H1 (cell line): Measurements from ENCODE around the gene CRTAC1. TPM values are rescaled to one million over a fixed set of nuclear protein-coding genes. Genes with fewer than 3 reads are reported as not detected.

Source experiments
- CTCF ChIA-PET: fragments of 300-600 bp; sonication (Branson Sonifier 250); formaldehyde crosslinking; loops from one replicate; lab custom pipeline; 2021; ENCODE audit not compliant: partially characterized antibody; lab: Charles Lee
- POLR2A ChIA-PET: fragments of 300-600 bp; sonication (Branson Sonifier 250); formaldehyde crosslinking; loops from one replicate; lab custom pipeline; 2021; ENCODE audit warnings: inconsistent platforms; ENCODE audit not compliant: partially characterized antibody; lab: Charles Lee
- DNase-seq, 2 experiments: peaks; one replicate each; pipeline versions ENCODE4 v3.0.0 to v3.0.0-alpha.2; 2010 to 2022; ENCODE audit warnings: low spot score in 2 of 2, low read depth in 1 of 2, mixed read lengths in 1 of 2
- FAIRE-seq: peaks from 2 replicates; lab custom pipeline; 2011; peaks lifted over from hg19 to GRCh38; lab: Jason Lieb, UNC
- H2AFZ ChIP-seq: 2 replicates; pipeline ENCODE4 v1.8.1; 2012; ENCODE audit warnings: low read length, inconsistent platforms
- H2AK5ac ChIP-seq: 2 replicates; pipeline ENCODE4 v1.6.1; 2013; ENCODE audit warnings: low read depth, low read length
- H2BK120ac ChIP-seq: replicated peaks from 2 replicates; pipeline ENCODE3; 2013; ENCODE audit warnings: low read depth, low read length, inconsistent platforms
- H2BK12ac ChIP-seq: 2 replicates; pipeline ENCODE4 v1.6.1; 2013; ENCODE audit warnings: low read depth, low read length
- H2BK15ac ChIP-seq: 2 replicates; pipeline ENCODE4 v1.6.1; 2013; ENCODE audit warnings: low read length
- H2BK20ac ChIP-seq: 2 replicates; pipeline ENCODE4 v1.6.1; 2013; ENCODE audit warnings: low read length
- H2BK5ac ChIP-seq: 2 replicates; pipeline ENCODE4 v1.6.1; 2013; ENCODE audit warnings: low read depth, low read length
- H3K14ac ChIP-seq: 2 replicates; pipeline ENCODE4 v1.6.1; 2013; ENCODE audit warnings: inconsistent platforms; ENCODE audit not compliant: insufficient read length
- H3K18ac ChIP-seq: 2 replicates; pipeline ENCODE4 v1.6.1; 2013; ENCODE audit warnings: low read length; ENCODE audit errors: extremely low read depth
- H3K23ac ChIP-seq: 2 replicates; pipeline ENCODE4 v1.6.1; 2013; ENCODE audit warnings: inconsistent platforms; ENCODE audit not compliant: insufficient read length
- H3K23me2 ChIP-seq: 2 replicates; pipeline ENCODE4 v1.6.1; 2013; ENCODE audit warnings: low read depth, low read length
- H3K27ac ChIP-seq: 2 replicates; pipeline ENCODE4 v1.6.1; 2011; ENCODE audit warnings: low read depth, low read length, inconsistent platforms
- H3K27me3 ChIP-seq, 4 experiments: replicated peaks in 1 of 4; 1 replicate in 1 of 4; 2 replicates in 3 of 4; pipeline versions ENCODE4 v1.6.1 to v1.8.1; 2011 to 2013; ENCODE audit warnings: low read length in 3 of 4, mild to moderate bottlenecking in 3 of 4, inconsistent platforms in 2 of 4, mixed read lengths in 2 of 4, moderate library complexity in 1 of 4; ENCODE audit not compliant: control insufficient read depth in 3 of 4, insufficient read depth in 3 of 4; ENCODE audit errors: extremely low read depth in 1 of 4
- H3K36me3 ChIP-seq, 4 experiments: 2 replicates each; pipeline versions ENCODE4 v1.6.1 to v1.8.1; 2011 to 2013; ENCODE audit warnings: mild to moderate bottlenecking in 4 of 4, low read length in 3 of 4, moderate library complexity in 2 of 4, control low read depth in 1 of 4, inconsistent platforms in 1 of 4; ENCODE audit not compliant: insufficient read depth in 4 of 4, control insufficient read depth in 2 of 4
- H3K4ac ChIP-seq: replicated peaks from 2 replicates; pipeline ENCODE3; 2013; ENCODE audit warnings: low read length, low read depth, mixed read lengths, inconsistent platforms; ENCODE audit not compliant: insufficient read length
- H3K4me1 ChIP-seq, 4 experiments: replicated peaks in 1 of 4; 1 replicate in 1 of 4; 2 replicates in 3 of 4; pipeline versions ENCODE4 v1.6.1 to v1.8.1; 2011 to 2013; ENCODE audit warnings: low read length in 3 of 4, inconsistent platforms in 2 of 4, mixed read lengths in 1 of 4; ENCODE audit not compliant: insufficient read depth in 4 of 4, control insufficient read depth in 3 of 4
- H3K4me2 ChIP-seq, 2 experiments: 2 replicates each; pipeline versions ENCODE4 v1.6.1 to v1.8.1; 2011 to 2013; ENCODE audit warnings: low read depth in 2 of 2, low read length in 2 of 2, control low read depth in 1 of 2, inconsistent platforms in 1 of 2, mild to moderate bottlenecking in 1 of 2; ENCODE audit not compliant: insufficient read depth in 1 of 2
- H3K4me3 ChIP-seq, 4 experiments: fragments of 200-600, 300-600 bp in 1 of 4; sonication (generic), shearing (Covaris generic), sonication (Bioruptor Twin) in 1 of 4; 2 replicates each; pipeline versions ENCODE4 v1.5.1 to v1.8.1; 2011 to 2016; ENCODE audit warnings: low read length in 4 of 4, low read depth in 3 of 4, control low read depth in 2 of 4, inconsistent platforms in 2 of 4, mild to moderate bottlenecking in 2 of 4, mixed read lengths in 1 of 4, moderate library complexity in 1 of 4; ENCODE audit not compliant: insufficient read depth in 2 of 4; ENCODE audit errors: extremely low read depth in 1 of 4
- H3K56ac ChIP-seq: replicated peaks from 2 replicates; pipeline ENCODE3; 2013; ENCODE audit warnings: low read depth, mild to moderate bottlenecking, mixed read lengths, low read length, inconsistent platforms; ENCODE audit not compliant: insufficient read length
- H3K79me1 ChIP-seq: 2 replicates; pipeline ENCODE4 v1.6.1; 2013; ENCODE audit warnings: low read depth, low read length, control low read depth
- H3K79me2 ChIP-seq, 2 experiments: 2 replicates each; pipeline versions ENCODE4 v1.6.1 to v1.8.1; 2012 to 2013; ENCODE audit warnings: low read length in 2 of 2, mild to moderate bottlenecking in 2 of 2, inconsistent platforms in 1 of 2; ENCODE audit not compliant: insufficient read depth in 2 of 2, control insufficient read depth in 1 of 2
- H3K9ac ChIP-seq, 4 experiments: replicated peaks in 1 of 4; 1 replicate in 1 of 4; 2 replicates in 3 of 4; pipeline versions ENCODE4 v1.6.1 to v1.8.1; 2011 to 2013; ENCODE audit warnings: low read depth in 3 of 4, low read length in 3 of 4, control low read depth in 2 of 4, mild to moderate bottlenecking in 2 of 4, moderate library complexity in 2 of 4, inconsistent platforms in 1 of 4; ENCODE audit errors: extremely low read depth in 1 of 4
- H3K9me3 ChIP-seq, 2 experiments: 2 replicates each; pipeline versions ENCODE4 v1.6.1 to v1.8.1; 2012 to 2013; ENCODE audit warnings: mild to moderate bottlenecking in 2 of 2, moderate library complexity in 2 of 2, control low read depth in 1 of 2, inconsistent platforms in 1 of 2, low read depth in 1 of 2, low read length in 1 of 2, mixed read lengths in 1 of 2; ENCODE audit not compliant: insufficient read depth in 2 of 2
- H4K20me1 ChIP-seq, 2 experiments: replicated peaks in 1 of 2; 2 replicates each; pipeline versions ENCODE3 to v1.8.1; 2011 to 2013; ENCODE audit warnings: inconsistent platforms in 2 of 2, low read length in 2 of 2, mild to moderate bottlenecking in 1 of 2; ENCODE audit not compliant: insufficient read depth in 2 of 2, control insufficient read depth in 1 of 2
- H4K5ac ChIP-seq: 2 replicates; pipeline ENCODE4 v1.6.1; 2013; ENCODE audit warnings: low read length, low read depth, mixed read lengths, inconsistent platforms; ENCODE audit not compliant: insufficient read length
- H4K8ac ChIP-seq: 2 replicates; pipeline ENCODE4 v1.8.0; 2013; ENCODE audit warnings: mild to moderate bottlenecking, moderate library complexity, low read length, inconsistent platforms; ENCODE audit not compliant: insufficient read depth; ENCODE audit errors: extremely low read depth
- H4K91ac ChIP-seq: replicated peaks from 2 replicates; pipeline ENCODE3; 2013; ENCODE audit warnings: low read length, mixed read lengths, inconsistent platforms; ENCODE audit not compliant: insufficient read length
- CEBPB ChIP-seq: IDR thresholded peaks from 2 replicates; pipeline ENCODE4 v1.6.1; 2012; ENCODE audit warnings: low read depth, low read length
- SIRT6 ChIP-seq: IDR thresholded peaks from one replicate; pipeline ENCODE4 v1.7.1; 2012; ENCODE audit warnings: low read length, inconsistent platforms
- ZNF274 ChIP-seq: IDR thresholded peaks from 2 replicates; pipeline ENCODE4 v1.7.0; 2012; ENCODE audit warnings: low read length, borderline replicate concordance; ENCODE audit errors: extremely low read depth
- WGBS, 2 experiments: shearing (Covaris generic) in 1 of 2; methylation state at CpG; one replicate each; pipeline versions ENCODE4 v1.1.6 to v1.1.7; 2013 to 2015; ENCODE audit warnings: low lambda C conversion rate in 2 of 2, mixed read lengths in 2 of 2, inconsistent platforms in 1 of 2, low coverage in 1 of 2, missing lambda C conversion rate in 1 of 2; ENCODE audit not compliant: insufficient replicate concordance in 2 of 2, insufficient coverage in 1 of 2, insufficient read length in 1 of 2; ENCODE audit errors: extremely low coverage in 1 of 2, missing lambda C conversion rate in 1 of 2; 5-methylcytosine and 5-hydroxymethylcytosine counted together
- polyA plus RNA-seq, 7 experiments: library from polyadenylated mRNA; depleted of rRNA in 3 of 7; stranded (reverse) in 5 of 7; unstranded in 2 of 7; fragments of >200 nt in 5 of 7; fragments of 200-250 nt in 2 of 7; gene quantifications; 1 replicate in 5 of 7; 2 replicates in 1 of 7; 4 replicates in 1 of 7; pipeline versions ENCODE4 v1.2.1 to v1.2.3, GENCODE V29; 2011 to 2013; ENCODE audit warnings: missing spikeins in 2 of 7, mixed read lengths in 2 of 7
- total RNA-seq: library from RNA; stranded (reverse); fragmentation: NEBNext Ultra II Directional; extraction: Animal tissue kit (Norgen Biotek cat#: 25700); gene quantifications from 2 replicates; pipeline ENCODE4 v1.2.1, GENCODE V29; 2021

Gene CRTAC1
- total and polyA plus RNA-seq, 2 of the 8 experiments (the other 6 are each of a cell fraction or from before 2014, with no cell fraction given), result 0.91 to 1.2 TPM

DNA sequence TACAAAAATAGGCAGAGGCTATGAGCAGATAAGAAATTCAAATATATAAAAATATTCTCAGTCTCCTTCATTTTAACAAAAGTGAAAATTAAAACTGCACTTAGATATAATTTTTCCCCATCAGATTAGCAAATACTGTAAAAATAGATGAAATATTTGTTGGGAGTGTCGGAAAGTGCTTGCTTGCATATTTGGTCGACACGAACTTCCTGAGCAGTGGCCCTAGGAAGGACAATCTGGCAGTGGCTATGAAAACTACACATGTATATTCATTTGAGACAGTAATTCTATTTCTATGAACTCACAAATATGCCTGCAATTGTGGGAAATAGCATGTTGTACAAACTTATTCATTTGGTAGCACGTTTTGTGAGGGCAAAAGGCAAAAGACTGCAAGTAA lies 99.4 kb downstream of the CRTAC1 start:
- no peak overlapping the region for H4K5ac ChIP-seq
- POLR2A ChIA-PET, result interaction anchor here (0.6 kb wide), 1 partner anchor 77 kb away, joined by 3 read pairs; no protein-coding TSS in a partner anchor
- H3K4me1 ChIP-seq, result no peaks in the 10 kb centered on the region
- no peaks in the 10 kb centered on the region for H4K20me1 ChIP-seq
- no peaks in the 10 kb centered on the region for H3K36me3 ChIP-seq
- TF ChIP-seq SIRT6, result no peak
- no peak for TF ChIP-seq ZNF274
- no peak for TF ChIP-seq CEBPB
- H3K27me3 ChIP-seq, result no peaks in the 10 kb centered on the region
- H2BK12ac ChIP-seq, result no peak overlapping the region
- no peak for FAIRE-seq
- H2BK5ac ChIP-seq, result no peak overlapping the region
- H2BK15ac ChIP-seq, result no peak overlapping the region
- H3K79me1 ChIP-seq, result no peaks in the 10 kb centered on the region
- H2AFZ ChIP-seq, result no peak overlapping the region
- no peaks in the 10 kb centered on the region for H3K79me2 ChIP-seq
- CTCF ChIA-PET, result interaction anchor here (0.7 to 2.0 kb wide), 3 partner anchors 12 to 110 kb away, joined by 3 to 13 read pairs (median 5); no protein-coding TSS in a partner anchor
- no peak overlapping the region for H2BK120ac ChIP-seq
- no peak overlapping the region for H3K9ac ChIP-seq
- H4K8ac ChIP-seq, result no peak overlapping the region
- no peak overlapping the region for H2BK20ac ChIP-seq
- DNase-seq, result no peak
- H2AK5ac ChIP-seq, result no peak overlapping the region
- H3K4me3 ChIP-seq, result no peak overlapping the region
- H3K56ac ChIP-seq, result no peak overlapping the region
- no peak overlapping the region for H3K27ac ChIP-seq
- 92% methylated on average over 4 of the region's 4 CpGs; no CpG with 5 or more reads in 1 of the 2 experiments for WGBS, 2 experiments
- no peak overlapping the region for H3K4me2 ChIP-seq
- no peak overlapping the region for H4K91ac ChIP-seq
- no peak overlapping the region for H3K4ac ChIP-seq
- H3K9me3 ChIP-seq, result no peaks in the 10 kb centered on the region
- no peak overlapping the region for H3K18ac ChIP-seq
- no peak overlapping the region for H3K23ac ChIP-seq
- no peak overlapping the region for H3K14ac ChIP-seq
- no peaks in the 10 kb centered on the region; the same call in 1 of the 2 replicates for H3K23me2 ChIP-seq
